Measurements from ENCODE around the gene OSBPL2.

OSBPL2 gene

DNA sequence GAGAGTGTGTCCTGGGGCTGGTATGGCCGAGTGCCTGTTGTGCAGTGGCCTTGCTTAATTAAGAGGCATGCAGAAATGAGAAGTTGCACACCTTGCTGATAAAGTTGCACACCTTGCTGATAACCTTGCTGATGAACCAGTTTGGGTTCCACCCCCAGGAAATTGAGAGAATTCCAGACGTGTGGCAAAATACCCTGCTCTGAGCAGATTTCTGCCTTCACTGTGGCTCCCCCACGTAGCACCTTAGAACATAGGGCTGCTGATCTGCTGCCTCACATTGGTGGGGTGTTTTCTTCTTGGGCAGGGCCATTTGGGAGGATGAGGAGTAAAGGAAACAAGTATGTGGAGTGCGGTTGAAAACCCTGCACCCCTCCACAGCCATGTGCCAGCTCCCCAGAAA lies 42.0 kb downstream of the OSBPL2 start:
- Histone ChIP-seq H3K4me1 (ENCODE audit: insufficient read depth, low read length) (no peaks in the 10 kb centered on the region), H3K36me3 (ENCODE audit: insufficient read depth, low read length) (peaks cover 12% of the 10 kb centered on the region), H3K9ac (ENCODE audit: low read depth, low read length) (no peak overlapping the region), H3K9me3 (ENCODE audit: control insufficient read depth, insufficient read depth, low read length) (no peaks in the 10 kb centered on the region)

DNA sequence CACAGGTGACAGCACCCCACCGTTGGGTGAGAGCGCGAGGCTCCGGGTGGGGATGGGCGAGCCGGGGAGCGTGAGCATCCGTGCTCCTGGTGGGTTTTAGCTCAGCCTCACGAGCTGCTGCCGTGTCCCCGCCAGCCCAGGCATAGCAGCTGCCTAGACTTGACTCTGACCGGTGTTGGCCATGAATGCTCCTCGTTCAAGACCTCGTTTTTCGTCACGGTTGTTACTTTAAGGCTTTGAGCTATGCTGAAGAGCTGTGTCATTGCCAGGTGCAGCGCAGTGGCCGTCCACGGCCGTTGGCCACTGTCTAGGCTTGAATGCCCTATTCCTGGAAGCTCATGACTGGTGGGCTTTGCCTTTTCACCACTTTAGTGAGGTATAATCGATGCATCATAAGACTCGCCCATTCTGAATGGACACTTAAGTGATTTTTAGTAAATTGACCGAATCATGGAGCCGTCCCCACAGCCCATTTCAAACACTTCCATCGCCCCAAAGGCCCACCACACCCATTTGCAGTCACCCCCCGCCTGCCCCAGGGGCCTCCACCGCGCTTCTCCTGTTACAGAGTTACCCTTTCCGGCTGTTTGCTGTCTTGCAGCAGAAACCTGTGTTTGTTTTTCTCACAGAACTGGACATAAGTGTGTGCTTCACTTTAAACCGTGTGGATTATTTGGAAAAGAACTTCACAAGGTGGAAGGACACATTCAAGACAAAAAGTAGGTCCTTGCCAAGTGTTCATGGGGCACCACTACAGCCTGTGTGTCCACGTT lies 43.0 kb downstream of the OSBPL2 start:
- no peaks in the 10 kb centered on the region for H3K4me1 ChIP-seq (ENCODE audit: insufficient read depth, low read length)
- peaks cover 19% of the 10 kb centered on the region for H3K36me3 ChIP-seq (ENCODE audit: insufficient read depth, low read length)
- H3K9ac ChIP-seq (ENCODE audit: low read depth, low read length), result no peak overlapping the region
- H3K9me3 ChIP-seq (ENCODE audit: control insufficient read depth, insufficient read depth, low read length), result no peaks in the 10 kb centered on the region

DNA sequence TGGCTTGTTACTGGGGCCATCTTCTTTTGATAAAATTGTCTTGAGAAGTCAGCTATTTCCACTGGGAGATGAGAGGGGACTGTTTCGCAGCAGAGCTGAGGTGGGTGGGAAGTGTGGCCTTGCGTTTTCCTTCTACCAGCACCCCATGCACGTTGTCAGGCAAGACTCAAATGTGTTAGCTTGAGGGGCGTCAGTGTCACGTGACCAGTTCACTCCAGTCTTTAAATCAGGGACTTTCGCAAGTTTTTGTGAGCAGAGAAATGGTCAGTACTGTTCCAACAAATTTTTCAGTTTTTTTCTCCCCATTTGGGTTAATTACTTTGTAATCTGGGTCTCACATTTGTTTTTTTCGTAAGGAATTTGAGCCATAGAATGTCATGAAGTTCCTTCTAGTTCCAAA lies 43.8 kb downstream of the OSBPL2 start:
- Histone ChIP-seq H3K9ac (ENCODE audit: low read depth, low read length) (no peak overlapping the region), H3K36me3 (ENCODE audit: insufficient read depth, low read length) (peaks cover 19% of the 10 kb centered on the region), H3K9me3 (ENCODE audit: control insufficient read depth, insufficient read depth, low read length) (no peaks in the 10 kb centered on the region), H3K4me1 (ENCODE audit: insufficient read depth, low read length) (no peaks in the 10 kb centered on the region)

DNA sequence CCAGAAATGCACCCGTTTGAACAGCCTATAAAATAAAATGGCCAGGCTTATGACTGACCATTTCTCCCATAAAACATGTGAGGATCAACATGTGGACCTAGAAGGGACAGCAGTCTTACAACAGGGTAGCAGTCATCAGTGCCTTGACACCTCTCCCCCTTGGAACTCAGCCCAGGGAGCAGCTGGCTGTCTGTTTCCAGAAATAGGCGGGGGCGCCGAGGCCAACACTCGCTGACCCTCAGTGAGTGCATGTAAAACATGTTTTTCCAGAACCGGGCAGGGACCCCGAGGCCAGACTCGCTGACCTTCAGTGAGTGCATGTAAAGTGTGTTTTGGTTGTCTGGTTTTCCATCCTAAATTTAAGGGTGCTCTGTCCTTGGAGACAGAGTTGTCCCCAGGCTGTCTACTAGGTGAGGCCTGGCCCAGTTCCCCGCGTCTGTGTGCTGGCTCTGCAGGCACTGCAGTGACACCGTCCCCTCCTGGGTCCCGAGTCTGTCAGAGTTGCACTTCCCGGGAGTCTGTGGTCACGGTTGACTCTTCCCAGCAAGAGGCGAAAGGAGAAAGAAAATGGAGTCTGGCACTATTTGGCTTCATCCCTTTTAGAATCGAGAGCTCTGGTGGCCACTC lies 44.7 kb downstream of the OSBPL2 start:
- H3K36me3 ChIP-seq (ENCODE audit: insufficient read depth, low read length), result peaks cover 19% of the 10 kb centered on the region
- no peaks in the 10 kb centered on the region for H3K4me1 ChIP-seq (ENCODE audit: insufficient read depth, low read length)
- H3K9ac ChIP-seq (ENCODE audit: low read depth, low read length), result no peak overlapping the region
- no peaks in the 10 kb centered on the region for H3K9me3 ChIP-seq (ENCODE audit: control insufficient read depth, insufficient read depth, low read length)

DNA sequence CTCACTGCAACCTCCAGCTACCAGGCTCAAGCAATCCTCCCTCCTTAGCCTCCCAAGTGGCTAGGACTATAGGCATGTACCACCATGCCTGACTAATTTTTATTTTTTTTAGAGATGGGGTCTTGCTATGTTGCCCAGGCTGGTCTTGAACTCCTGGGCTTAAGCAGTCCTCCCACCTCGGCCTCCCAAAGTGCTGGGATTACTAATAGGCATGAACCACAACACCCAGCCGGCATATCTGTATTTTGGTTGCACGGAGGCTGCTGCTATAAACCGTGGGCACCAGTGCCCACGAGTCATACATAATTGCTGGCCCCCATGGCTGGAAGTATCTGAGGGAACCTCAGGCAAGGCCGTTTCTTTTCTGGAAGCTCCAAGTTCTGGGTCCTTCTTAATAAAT lies 46.1 kb downstream of the OSBPL2 start:
- Histone ChIP-seq H3K9me3 (ENCODE audit: control insufficient read depth, insufficient read depth, low read length) (no peaks in the 10 kb centered on the region), H3K4me1 (ENCODE audit: insufficient read depth, low read length) (no peaks in the 10 kb centered on the region), H3K9ac (ENCODE audit: low read depth, low read length) (no peak overlapping the region), H3K36me3 (ENCODE audit: insufficient read depth, low read length) (peaks cover 19% of the 10 kb centered on the region)

DNA sequence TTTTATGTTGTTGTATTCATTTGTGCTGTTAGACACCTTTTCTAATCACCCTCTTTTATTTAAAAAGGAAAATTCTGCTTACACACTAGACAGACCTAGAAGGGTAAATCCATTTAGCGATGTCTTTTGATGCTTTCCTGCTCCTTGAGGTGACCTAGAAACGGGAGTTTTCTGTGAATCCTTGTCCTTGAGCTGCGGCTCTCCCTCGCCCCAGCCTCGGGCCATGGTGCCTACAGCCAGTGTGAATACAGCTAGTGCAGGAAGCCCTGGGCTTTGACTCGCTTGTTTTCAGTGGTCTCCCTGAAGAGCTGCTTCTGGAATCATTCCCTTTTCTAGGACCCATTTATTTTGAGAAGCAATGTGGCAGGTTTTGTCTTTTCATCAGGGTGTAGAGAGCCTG lies 46.8 kb downstream of the OSBPL2 start:
- Histone ChIP-seq H3K9ac (ENCODE audit: low read depth, low read length) (no peak overlapping the region), H3K9me3 (ENCODE audit: control insufficient read depth, insufficient read depth, low read length) (no peaks in the 10 kb centered on the region), H3K4me1 (ENCODE audit: insufficient read depth, low read length) (no peaks in the 10 kb centered on the region), H3K36me3 (ENCODE audit: insufficient read depth, low read length) (peaks cover 19% of the 10 kb centered on the region)

DNA sequence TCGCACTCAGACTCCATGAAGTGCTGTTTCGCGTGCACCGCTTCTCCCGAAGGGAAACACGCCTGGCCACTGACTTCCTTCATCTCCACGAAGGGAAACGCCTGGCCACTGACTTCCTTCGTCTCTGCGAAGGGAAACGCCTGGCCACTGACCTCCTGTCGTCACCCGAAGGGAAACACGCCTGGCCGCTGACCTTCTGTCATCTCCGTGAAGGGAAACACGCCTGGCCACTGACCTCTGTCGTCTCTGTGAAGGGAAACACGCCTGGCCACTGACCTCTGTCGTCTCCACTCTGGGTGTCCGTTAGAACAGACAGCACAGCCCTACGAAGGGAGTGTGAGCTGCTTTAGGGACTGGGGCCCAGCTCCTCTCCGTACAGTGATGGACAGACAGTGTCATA lies 47.4 kb downstream of the OSBPL2 start:
- no peaks in the 10 kb centered on the region for H3K4me1 ChIP-seq (ENCODE audit: insufficient read depth, low read length)
- no peaks in the 10 kb centered on the region for H3K9me3 ChIP-seq (ENCODE audit: control insufficient read depth, insufficient read depth, low read length)
- peaks cover 18% of the 10 kb centered on the region for H3K36me3 ChIP-seq (ENCODE audit: insufficient read depth, low read length)
- no peak overlapping the region for H3K9ac ChIP-seq (ENCODE audit: low read depth, low read length)

DNA sequence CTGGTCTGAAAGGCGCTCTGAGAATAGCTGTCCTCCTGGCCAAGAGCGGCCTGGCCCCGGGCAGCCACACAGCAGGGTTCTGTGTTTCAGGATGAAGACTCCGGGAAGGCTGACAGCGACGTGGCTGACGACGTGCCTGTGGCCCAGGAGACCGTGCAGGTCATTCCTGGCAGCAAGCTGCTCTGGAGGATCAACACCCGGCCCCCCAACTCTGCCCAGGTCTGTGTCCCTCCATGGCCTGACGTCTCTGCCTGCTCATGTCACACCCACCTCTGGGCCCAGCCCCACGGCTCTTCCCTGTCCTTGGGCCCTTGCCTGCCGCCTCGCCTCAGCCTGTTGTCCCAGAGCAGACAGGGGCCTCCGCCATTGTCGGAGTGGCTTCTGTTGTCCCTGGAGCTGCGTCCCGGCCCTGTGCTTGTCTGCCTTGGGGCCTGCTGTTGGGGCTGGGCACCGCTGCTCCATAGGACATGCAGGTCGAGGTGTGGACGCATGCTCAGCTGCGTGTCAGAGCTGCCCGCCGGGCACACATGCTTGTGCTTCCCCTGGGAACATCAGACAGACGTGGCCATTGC lies 48.3 kb downstream of the OSBPL2 start:
- H3K36me3 ChIP-seq (ENCODE audit: insufficient read depth, low read length), result peaks cover 16% of the 10 kb centered on the region
- H3K9ac ChIP-seq (ENCODE audit: low read depth, low read length), result no peak overlapping the region

DNA sequence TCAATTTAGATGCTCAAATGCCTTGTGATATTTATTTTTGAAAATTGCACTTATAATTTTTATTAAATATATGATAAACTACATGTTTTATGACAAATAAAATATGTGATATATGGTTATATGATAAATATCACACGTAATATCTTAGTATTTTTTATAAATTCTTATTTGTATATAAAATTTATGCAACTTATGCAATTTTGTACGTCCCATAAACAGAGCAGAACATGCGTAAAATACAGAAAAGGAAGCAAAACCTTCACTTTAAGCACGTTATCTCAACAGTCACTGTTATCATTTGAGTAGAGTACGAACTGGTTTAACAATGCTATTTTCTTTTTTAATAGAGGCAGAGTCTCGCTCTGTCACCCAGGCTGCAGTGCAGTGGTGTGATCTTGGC lies 48.8 kb downstream of the OSBPL2 start:
- no peaks in the 10 kb centered on the region for H3K4me1 ChIP-seq (ENCODE audit: insufficient read depth, low read length)
- peaks cover 10% of the 10 kb centered on the region for H3K36me3 ChIP-seq (ENCODE audit: insufficient read depth, low read length)
- H3K9me3 ChIP-seq (ENCODE audit: control insufficient read depth, insufficient read depth, low read length), result no peaks in the 10 kb centered on the region
- no peak overlapping the region for H3K9ac ChIP-seq (ENCODE audit: low read depth, low read length)

More for the DNA sequence above, 48.3 kb downstream of the OSBPL2 start:
- Histone ChIP-seq H3K9me3 (ENCODE audit: control insufficient read depth, insufficient read depth, low read length) (no peaks in the 10 kb centered on the region), H3K4me1 (ENCODE audit: insufficient read depth, low read length) (no peaks in the 10 kb centered on the region)

DNA sequence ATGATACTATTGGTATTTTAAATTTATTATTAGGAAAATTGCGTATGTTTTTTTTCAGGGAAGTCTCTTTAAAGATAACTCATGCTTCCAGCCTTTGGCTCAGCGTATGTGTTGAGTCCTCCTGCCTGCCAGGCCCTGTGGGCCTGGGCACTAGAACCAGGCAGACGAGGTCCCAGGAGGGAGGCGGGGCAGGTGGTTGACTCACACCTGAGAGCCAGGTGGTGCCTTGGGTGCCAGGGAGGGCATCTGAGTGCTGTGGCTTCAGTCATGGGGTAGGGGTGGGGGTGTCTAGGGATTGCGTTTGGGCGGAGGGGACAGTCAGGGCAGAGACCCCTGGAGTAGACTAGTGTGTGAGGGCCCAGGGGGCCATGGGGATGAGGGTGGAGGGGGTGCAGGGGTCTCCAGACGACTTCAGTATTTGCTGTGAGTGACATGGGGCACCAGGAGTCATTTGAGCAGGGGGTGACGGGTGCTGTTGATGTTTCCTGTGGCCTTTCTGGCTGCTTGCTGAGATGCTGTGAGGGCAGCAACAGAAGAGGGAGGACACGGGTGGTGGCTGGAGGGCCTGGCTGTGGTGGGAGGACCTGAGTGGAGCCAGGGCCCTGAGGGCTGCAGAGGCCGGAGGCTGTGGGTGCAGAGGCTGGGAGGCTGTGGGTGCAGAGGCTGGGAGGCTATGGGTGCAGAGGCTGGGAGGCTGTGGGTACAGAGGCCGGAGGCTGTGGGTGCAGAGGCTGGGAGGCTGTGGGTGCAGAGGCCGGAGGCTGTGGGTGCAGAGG lies 49.6 kb downstream of the OSBPL2 start:
- no peaks in the 10 kb centered on the region for H3K4me1 ChIP-seq (ENCODE audit: insufficient read depth, low read length)
- H3K9me3 ChIP-seq (ENCODE audit: control insufficient read depth, insufficient read depth, low read length), result no peaks in the 10 kb centered on the region
- peaks cover 9% of the 10 kb centered on the region for H3K36me3 ChIP-seq (ENCODE audit: insufficient read depth, low read length)
- no peak overlapping the region for H3K9ac ChIP-seq (ENCODE audit: low read depth, low read length)

DNA sequence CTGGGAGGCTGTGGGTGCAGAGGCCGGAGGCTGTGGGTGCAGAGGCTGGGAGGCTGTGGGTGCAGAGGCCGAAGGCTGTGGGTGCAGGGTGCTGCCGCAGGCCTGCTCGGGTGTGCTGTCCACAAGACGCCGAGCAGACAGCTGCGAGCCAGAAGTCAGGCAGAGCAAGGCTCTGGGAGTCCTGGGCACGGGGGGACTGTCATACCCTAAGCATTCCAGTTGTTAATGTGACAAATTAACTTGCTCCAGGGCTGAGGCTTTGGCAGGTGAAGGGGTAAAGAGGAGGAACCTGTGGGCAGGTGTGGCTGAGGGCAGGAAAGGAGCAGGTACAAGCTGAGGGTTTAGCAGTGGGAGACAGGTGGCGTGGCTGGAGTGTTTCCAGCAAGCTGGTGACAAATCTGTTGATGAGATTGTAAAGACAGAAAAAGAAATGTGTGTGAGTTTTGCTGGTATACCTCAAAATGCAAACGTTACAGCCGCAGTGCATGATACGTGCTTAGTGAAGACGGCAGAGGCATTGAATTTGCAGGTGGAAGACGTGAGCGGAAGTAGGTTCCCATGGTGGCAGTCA lies 50.3 kb downstream of the OSBPL2 start:
- Histone ChIP-seq H3K9ac (ENCODE audit: low read depth, low read length) (no peak overlapping the region), H3K36me3 (ENCODE audit: insufficient read depth, low read length) (peaks cover 11% of the 10 kb centered on the region), H3K4me1 (ENCODE audit: insufficient read depth, low read length) (no peaks in the 10 kb centered on the region), H3K9me3 (ENCODE audit: control insufficient read depth, insufficient read depth, low read length) (no peaks in the 10 kb centered on the region)

DNA sequence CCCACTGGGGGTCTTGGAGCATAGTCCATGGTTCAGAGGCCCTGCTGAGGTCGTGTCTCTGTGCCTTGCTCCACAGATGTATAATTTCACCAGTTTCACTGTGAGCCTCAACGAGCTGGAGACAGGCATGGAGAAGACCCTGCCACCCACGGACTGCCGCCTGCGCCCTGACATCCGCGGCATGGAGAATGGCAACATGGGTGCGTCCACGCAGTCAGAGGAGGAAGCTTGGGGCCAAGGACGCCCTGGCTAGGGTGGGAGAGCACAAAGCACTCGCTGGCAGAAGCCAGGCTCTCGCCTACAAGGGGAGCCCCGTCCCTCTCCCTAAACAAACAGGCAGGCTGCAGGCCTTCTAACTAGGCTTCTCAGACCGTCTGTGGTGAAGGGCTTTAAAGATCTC lies 50.8 kb downstream of the OSBPL2 start:
- Histone ChIP-seq H3K9ac (ENCODE audit: low read depth, low read length) (no peak overlapping the region), H3K4me1 (ENCODE audit: insufficient read depth, low read length) (no peaks in the 10 kb centered on the region), H3K36me3 (ENCODE audit: insufficient read depth, low read length) (peaks cover 16% of the 10 kb centered on the region), H3K9me3 (ENCODE audit: control insufficient read depth, insufficient read depth, low read length) (no peaks in the 10 kb centered on the region)

DNA sequence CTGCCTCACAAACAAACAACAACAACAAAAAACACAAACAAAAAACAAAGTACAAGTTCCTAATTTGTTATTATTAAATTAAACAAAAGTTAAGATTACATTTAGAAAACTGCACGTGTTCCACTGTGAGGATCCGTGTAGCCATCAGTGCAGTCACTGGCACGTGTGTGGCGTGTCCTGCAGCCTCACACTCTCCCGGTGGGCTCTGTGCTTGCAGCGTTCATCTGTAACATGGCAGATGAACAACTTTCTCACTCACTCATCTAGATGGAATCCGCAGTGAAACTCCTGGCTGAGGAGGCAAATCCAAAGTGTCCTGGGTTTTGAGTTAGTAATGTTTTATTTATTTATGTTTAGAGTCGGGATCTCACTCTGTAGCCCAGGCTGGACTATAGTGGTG lies 51.6 kb downstream of the OSBPL2 start:
- H3K9me3 ChIP-seq (ENCODE audit: control insufficient read depth, insufficient read depth, low read length), result no peaks in the 10 kb centered on the region
- peaks cover 16% of the 10 kb centered on the region for H3K36me3 ChIP-seq (ENCODE audit: insufficient read depth, low read length)
- H3K4me1 ChIP-seq (ENCODE audit: insufficient read depth, low read length), result no peaks in the 10 kb centered on the region
- H3K9ac ChIP-seq (ENCODE audit: low read depth, low read length), result no peak overlapping the region
